H1 (cell line): ENCODE measurements around the gene TRPV6. TPM values are rescaled to one million over a fixed set of nuclear protein-coding genes. Genes with fewer than 3 reads are reported as not detected.

Source experiments
- CTCF ChIA-PET: fragments of 300-600 bp; sonication (Branson Sonifier 250); formaldehyde crosslinking; loops from one replicate; lab custom pipeline; 2021; ENCODE audit not compliant: partially characterized antibody; lab: Charles Lee
- POLR2A ChIA-PET: fragments of 300-600 bp; sonication (Branson Sonifier 250); formaldehyde crosslinking; loops from one replicate; lab custom pipeline; 2021; ENCODE audit warnings: inconsistent platforms; ENCODE audit not compliant: partially characterized antibody; lab: Charles Lee
- DNase-seq, 2 experiments: peaks; one replicate each; pipeline versions ENCODE4 v3.0.0 to v3.0.0-alpha.2; 2010 to 2022; ENCODE audit warnings: low spot score in 2 of 2, low read depth in 1 of 2, mixed read lengths in 1 of 2
- FAIRE-seq: peaks from 2 replicates; lab custom pipeline; 2011; peaks lifted over from hg19 to GRCh38; lab: Jason Lieb, UNC
- H2AFZ ChIP-seq: 2 replicates; pipeline ENCODE4 v1.8.1; 2012; ENCODE audit warnings: low read length, inconsistent platforms
- H2AK5ac ChIP-seq: 2 replicates; pipeline ENCODE4 v1.6.1; 2013; ENCODE audit warnings: low read depth, low read length
- H2BK120ac ChIP-seq: replicated peaks from 2 replicates; pipeline ENCODE3; 2013; ENCODE audit warnings: low read depth, low read length, inconsistent platforms
- H2BK12ac ChIP-seq: 2 replicates; pipeline ENCODE4 v1.6.1; 2013; ENCODE audit warnings: low read depth, low read length
- H2BK15ac ChIP-seq: 2 replicates; pipeline ENCODE4 v1.6.1; 2013; ENCODE audit warnings: low read length
- H2BK20ac ChIP-seq: 2 replicates; pipeline ENCODE4 v1.6.1; 2013; ENCODE audit warnings: low read length
- H2BK5ac ChIP-seq: 2 replicates; pipeline ENCODE4 v1.6.1; 2013; ENCODE audit warnings: low read depth, low read length
- H3K14ac ChIP-seq: 2 replicates; pipeline ENCODE4 v1.6.1; 2013; ENCODE audit warnings: inconsistent platforms; ENCODE audit not compliant: insufficient read length
- H3K18ac ChIP-seq: 2 replicates; pipeline ENCODE4 v1.6.1; 2013; ENCODE audit warnings: low read length; ENCODE audit errors: extremely low read depth
- H3K23ac ChIP-seq: 2 replicates; pipeline ENCODE4 v1.6.1; 2013; ENCODE audit warnings: inconsistent platforms; ENCODE audit not compliant: insufficient read length
- H3K23me2 ChIP-seq: 2 replicates; pipeline ENCODE4 v1.6.1; 2013; ENCODE audit warnings: low read depth, low read length
- H3K27ac ChIP-seq: 2 replicates; pipeline ENCODE4 v1.6.1; 2011; ENCODE audit warnings: low read depth, low read length, inconsistent platforms
- H3K27me3 ChIP-seq, 4 experiments: replicated peaks in 1 of 4; 1 replicate in 1 of 4; 2 replicates in 3 of 4; pipeline versions ENCODE4 v1.6.1 to v1.8.1; 2011 to 2013; ENCODE audit warnings: low read length in 3 of 4, mild to moderate bottlenecking in 3 of 4, inconsistent platforms in 2 of 4, mixed read lengths in 2 of 4, moderate library complexity in 1 of 4; ENCODE audit not compliant: control insufficient read depth in 3 of 4, insufficient read depth in 3 of 4; ENCODE audit errors: extremely low read depth in 1 of 4
- H3K36me3 ChIP-seq, 4 experiments: 2 replicates each; pipeline versions ENCODE4 v1.6.1 to v1.8.1; 2011 to 2013; ENCODE audit warnings: mild to moderate bottlenecking in 4 of 4, low read length in 3 of 4, moderate library complexity in 2 of 4, control low read depth in 1 of 4, inconsistent platforms in 1 of 4; ENCODE audit not compliant: insufficient read depth in 4 of 4, control insufficient read depth in 2 of 4
- H3K4ac ChIP-seq: replicated peaks from 2 replicates; pipeline ENCODE3; 2013; ENCODE audit warnings: low read length, low read depth, mixed read lengths, inconsistent platforms; ENCODE audit not compliant: insufficient read length
- H3K4me1 ChIP-seq, 4 experiments: replicated peaks in 1 of 4; 1 replicate in 1 of 4; 2 replicates in 3 of 4; pipeline versions ENCODE4 v1.6.1 to v1.8.1; 2011 to 2013; ENCODE audit warnings: low read length in 3 of 4, inconsistent platforms in 2 of 4, mixed read lengths in 1 of 4; ENCODE audit not compliant: insufficient read depth in 4 of 4, control insufficient read depth in 3 of 4
- H3K4me2 ChIP-seq, 2 experiments: 2 replicates each; pipeline versions ENCODE4 v1.6.1 to v1.8.1; 2011 to 2013; ENCODE audit warnings: low read depth in 2 of 2, low read length in 2 of 2, control low read depth in 1 of 2, inconsistent platforms in 1 of 2, mild to moderate bottlenecking in 1 of 2; ENCODE audit not compliant: insufficient read depth in 1 of 2
- H3K4me3 ChIP-seq, 4 experiments: fragments of 200-600, 300-600 bp in 1 of 4; sonication (generic), shearing (Covaris generic), sonication (Bioruptor Twin) in 1 of 4; 2 replicates each; pipeline versions ENCODE4 v1.5.1 to v1.8.1; 2011 to 2016; ENCODE audit warnings: low read length in 4 of 4, low read depth in 3 of 4, control low read depth in 2 of 4, inconsistent platforms in 2 of 4, mild to moderate bottlenecking in 2 of 4, mixed read lengths in 1 of 4, moderate library complexity in 1 of 4; ENCODE audit not compliant: insufficient read depth in 2 of 4; ENCODE audit errors: extremely low read depth in 1 of 4
- H3K56ac ChIP-seq: replicated peaks from 2 replicates; pipeline ENCODE3; 2013; ENCODE audit warnings: low read depth, mild to moderate bottlenecking, mixed read lengths, low read length, inconsistent platforms; ENCODE audit not compliant: insufficient read length
- H3K79me1 ChIP-seq: 2 replicates; pipeline ENCODE4 v1.6.1; 2013; ENCODE audit warnings: low read depth, low read length, control low read depth
- H3K79me2 ChIP-seq, 2 experiments: 2 replicates each; pipeline versions ENCODE4 v1.6.1 to v1.8.1; 2012 to 2013; ENCODE audit warnings: low read length in 2 of 2, mild to moderate bottlenecking in 2 of 2, inconsistent platforms in 1 of 2; ENCODE audit not compliant: insufficient read depth in 2 of 2, control insufficient read depth in 1 of 2
- H3K9ac ChIP-seq, 4 experiments: replicated peaks in 1 of 4; 1 replicate in 1 of 4; 2 replicates in 3 of 4; pipeline versions ENCODE4 v1.6.1 to v1.8.1; 2011 to 2013; ENCODE audit warnings: low read depth in 3 of 4, low read length in 3 of 4, control low read depth in 2 of 4, mild to moderate bottlenecking in 2 of 4, moderate library complexity in 2 of 4, inconsistent platforms in 1 of 4; ENCODE audit errors: extremely low read depth in 1 of 4
- H3K9me3 ChIP-seq, 2 experiments: 2 replicates each; pipeline versions ENCODE4 v1.6.1 to v1.8.1; 2012 to 2013; ENCODE audit warnings: mild to moderate bottlenecking in 2 of 2, moderate library complexity in 2 of 2, control low read depth in 1 of 2, inconsistent platforms in 1 of 2, low read depth in 1 of 2, low read length in 1 of 2, mixed read lengths in 1 of 2; ENCODE audit not compliant: insufficient read depth in 2 of 2
- H4K20me1 ChIP-seq, 2 experiments: replicated peaks in 1 of 2; 2 replicates each; pipeline versions ENCODE3 to v1.8.1; 2011 to 2013; ENCODE audit warnings: inconsistent platforms in 2 of 2, low read length in 2 of 2, mild to moderate bottlenecking in 1 of 2; ENCODE audit not compliant: insufficient read depth in 2 of 2, control insufficient read depth in 1 of 2
- H4K5ac ChIP-seq: 2 replicates; pipeline ENCODE4 v1.6.1; 2013; ENCODE audit warnings: low read length, low read depth, mixed read lengths, inconsistent platforms; ENCODE audit not compliant: insufficient read length
- H4K8ac ChIP-seq: 2 replicates; pipeline ENCODE4 v1.8.0; 2013; ENCODE audit warnings: mild to moderate bottlenecking, moderate library complexity, low read length, inconsistent platforms; ENCODE audit not compliant: insufficient read depth; ENCODE audit errors: extremely low read depth
- H4K91ac ChIP-seq: replicated peaks from 2 replicates; pipeline ENCODE3; 2013; ENCODE audit warnings: low read length, mixed read lengths, inconsistent platforms; ENCODE audit not compliant: insufficient read length
- BCL11A ChIP-seq, 2 experiments: IDR thresholded peaks; one replicate each; pipeline ENCODE4 v1.6.1; 2011; ENCODE audit warnings: low read depth in 2 of 2, low read length in 2 of 2, mild to moderate bottlenecking in 2 of 2
- BRCA1 ChIP-seq: IDR thresholded peaks from 2 replicates; pipeline ENCODE4 v1.6.1; 2012; ENCODE audit warnings: low read depth, low read length, improper control_type of control experiment
- CEBPB ChIP-seq: IDR thresholded peaks from 2 replicates; pipeline ENCODE4 v1.6.1; 2012; ENCODE audit warnings: low read depth, low read length
- EZH2 ChIP-seq: fragments of 200-600 bp; sonication (generic); IDR thresholded peaks from 2 replicates; pipeline ENCODE4 v1.7.1; 2012; ENCODE audit warnings: low read depth, mild to moderate bottlenecking, moderate library complexity, low read length, inconsistent platforms; ENCODE audit not compliant: severe bottlenecking
- HDAC2 ChIP-seq, 2 experiments: fragments of 300-600 bp in 1 of 2; sonication (generic) in 1 of 2; IDR thresholded peaks; 2 replicates each; pipeline ENCODE4 v1.6.1; 2011 to 2012; ENCODE audit warnings: low read depth in 2 of 2, low read length in 2 of 2, mild to moderate bottlenecking in 2 of 2, moderate library complexity in 2 of 2, borderline replicate concordance in 1 of 2, inconsistent platforms in 1 of 2
- HDAC6 ChIP-seq: IDR thresholded peaks from one replicate; pipeline ENCODE4 v1.7.1; 2012; ENCODE audit warnings: low read depth, mild to moderate bottlenecking, inconsistent platforms, low read length, moderate library complexity
- PHF8 ChIP-seq: fragments of 200-600 bp; sonication (generic); conservative IDR thresholded peaks from 2 replicates; pipeline ENCODE4 v1.7.1; 2012; ENCODE audit warnings: low read depth, mild to moderate bottlenecking, inconsistent platforms, low read length, moderate library complexity
- RNF2 ChIP-seq: fragments of 200-900, 300-1000 bp; sonication (generic); IDR thresholded peaks from 2 replicates; pipeline ENCODE4 v1.7.1; 2016; ENCODE audit warnings: borderline replicate concordance, low read depth, mild to moderate bottlenecking, antibody characterized with exemption, low read length; ENCODE audit not compliant: poor library complexity, severe bottlenecking; ENCODE audit errors: missing control alignments
- SRF ChIP-seq: IDR thresholded peaks from 2 replicates; pipeline ENCODE4 v1.6.1; 2011; ENCODE audit warnings: mild to moderate bottlenecking, low read depth, low read length, moderate library complexity
- TAF1 ChIP-seq: IDR thresholded peaks from 2 replicates; pipeline ENCODE4 v1.6.1; 2011; ENCODE audit warnings: mild to moderate bottlenecking, low read depth, low read length
- WGBS, 2 experiments: shearing (Covaris generic) in 1 of 2; methylation state at CpG; one replicate each; pipeline versions ENCODE4 v1.1.6 to v1.1.7; 2013 to 2015; ENCODE audit warnings: low lambda C conversion rate in 2 of 2, mixed read lengths in 2 of 2, inconsistent platforms in 1 of 2, low coverage in 1 of 2, missing lambda C conversion rate in 1 of 2; ENCODE audit not compliant: insufficient replicate concordance in 2 of 2, insufficient coverage in 1 of 2, insufficient read length in 1 of 2; ENCODE audit errors: extremely low coverage in 1 of 2, missing lambda C conversion rate in 1 of 2; 5-methylcytosine and 5-hydroxymethylcytosine counted together
- polyA plus RNA-seq, 7 experiments: library from polyadenylated mRNA; depleted of rRNA in 3 of 7; stranded (reverse) in 5 of 7; unstranded in 2 of 7; fragments of >200 nt in 5 of 7; fragments of 200-250 nt in 2 of 7; gene quantifications; 1 replicate in 5 of 7; 2 replicates in 1 of 7; 4 replicates in 1 of 7; pipeline versions ENCODE4 v1.2.1 to v1.2.3, GENCODE V29; 2011 to 2013; ENCODE audit warnings: missing spikeins in 2 of 7, mixed read lengths in 2 of 7
- total RNA-seq: library from RNA; stranded (reverse); fragmentation: NEBNext Ultra II Directional; extraction: Animal tissue kit (Norgen Biotek cat#: 25700); gene quantifications from 2 replicates; pipeline ENCODE4 v1.2.1, GENCODE V29; 2021
- TF ChIP-seq, protein P1 (sequence below): IDR thresholded peaks from 2 replicates; pipeline ENCODE4 v1.6.1; 2011; ENCODE audit warnings: low read length, improper control_type of control experiment
- TF ChIP-seq, protein P2 (sequence below): IDR thresholded peaks from 2 replicates; pipeline ENCODE4 v1.6.1; 2012; ENCODE audit warnings: inconsistent platforms

Gene TRPV6
- total and polyA plus RNA-seq, 2 of the 8 experiments (the other 6 are each of a cell fraction or from before 2014, with no cell fraction given), result 0.52 to 1.1 TPM

DNA sequence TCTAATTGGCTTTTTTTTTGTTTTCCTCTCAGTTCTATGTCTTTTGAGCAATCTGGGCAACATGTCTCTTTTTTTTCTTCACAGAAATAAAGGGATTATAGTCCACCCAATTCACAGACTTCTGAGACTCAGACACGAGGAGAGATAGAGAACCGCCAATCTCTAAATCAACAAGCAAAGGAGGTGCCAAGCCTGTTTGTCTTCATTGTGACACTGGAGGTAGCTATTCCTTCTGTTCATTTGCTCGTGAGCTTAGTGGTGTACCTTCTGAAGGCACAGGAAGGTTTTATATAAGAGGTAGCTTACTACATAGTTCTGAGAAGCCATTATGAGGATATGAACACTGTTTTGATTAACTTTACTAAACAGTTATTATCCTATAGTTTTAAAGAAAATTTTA lies 24.6 kb downstream of the TRPV6 start:
- H3K79me2 ChIP-seq, result no peaks in the 10 kb centered on the region
- H3K14ac ChIP-seq, result no peak overlapping the region
- H3K27me3 ChIP-seq, result peaks cover 0 to 2% (median 0%) of the 10 kb centered on the region in 4 experiments; a peak in 1 of 7 replicates
- FAIRE-seq (no peak), DNase-seq (no peak)
- H3K9ac ChIP-seq, result no peak overlapping the region
- CTCF ChIA-PET, result interaction anchor here (0.7 to 10.2 kb wide), 8 partner anchors 14 to 378 kb away, joined by 3 to 87 read pairs (median 4); no protein-coding TSS in a partner anchor
- no peak overlapping the region for H2AK5ac ChIP-seq
- no peak overlapping the region for H4K8ac ChIP-seq
- peaks cover 2 to 15% (median 8%) of the 10 kb centered on the region in 4 experiments; a peak in 6 of 7 replicates for H3K4me1 ChIP-seq
- H2BK12ac ChIP-seq, result no peak overlapping the region
- no peak overlapping the region for H2AFZ ChIP-seq
- H2BK5ac ChIP-seq, result no peak overlapping the region
- H3K4me3 ChIP-seq, result no peak overlapping the region
- no peaks in the 10 kb centered on the region for H3K79me1 ChIP-seq
- POLR2A ChIA-PET, result no interaction called here
- 84% methylated on average over 3 of the region's 3 CpGs; no CpG with 5 or more reads in 1 of the 2 experiments for WGBS, 2 experiments
- H3K4me2 ChIP-seq, result no peak overlapping the region
- no peak overlapping the region for H2BK15ac ChIP-seq
- no peaks in the 10 kb centered on the region for H3K9me3 ChIP-seq
- H3K36me3 ChIP-seq, result no peaks in the 10 kb centered on the region
- no peaks in the 10 kb centered on the region for H4K20me1 ChIP-seq
- no peak overlapping the region for H3K23ac ChIP-seq
- no peak overlapping the region for H2BK20ac ChIP-seq
- no peak overlapping the region for H3K4ac ChIP-seq
- no peak overlapping the region for H3K18ac ChIP-seq
- no peak overlapping the region for H3K56ac ChIP-seq
- H3K27ac ChIP-seq, result no peak overlapping the region
- H3K23me2 ChIP-seq, result no peaks in the 10 kb centered on the region
- no peak overlapping the region for H4K91ac ChIP-seq
- no peak overlapping the region for H4K5ac ChIP-seq
- no peak overlapping the region for H2BK120ac ChIP-seq
- TF ChIP-seq RNF2, result no peak
- no peak for TF ChIP-seq BCL11A (IDR thresholded peaks at IDR 0.05; ENCODE audit: low read depth in 2 of 2, low read length in 2 of 2)
- no peak for TF ChIP-seq HDAC2 (IDR thresholded peaks at IDR 0.05; ENCODE audit: borderline replicate concordance in 1 of 2, low read depth in 2 of 2, low read length in 2 of 2)
- TF ChIP-seq EZH2, result no peak
- no peak for TF ChIP-seq CEBPB
- no peak for TF ChIP-seq HDAC6
- TF ChIP-seq, protein P1, sequence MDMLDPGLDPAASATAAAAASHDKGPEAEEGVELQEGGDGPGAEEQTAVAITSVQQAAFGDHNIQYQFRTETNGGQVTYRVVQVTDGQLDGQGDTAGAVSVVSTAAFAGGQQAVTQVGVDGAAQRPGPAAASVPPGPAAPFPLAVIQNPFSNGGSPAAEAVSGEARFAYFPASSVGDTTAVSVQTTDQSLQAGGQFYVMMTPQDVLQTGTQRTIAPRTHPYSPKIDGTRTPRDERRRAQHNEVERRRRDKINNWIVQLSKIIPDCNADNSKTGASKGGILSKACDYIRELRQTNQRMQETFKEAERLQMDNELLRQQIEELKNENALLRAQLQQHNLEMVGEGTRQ, result no peak
- TF ChIP-seq BRCA1, result no peak
- no peak for TF ChIP-seq SRF
- TF ChIP-seq, protein P2, sequence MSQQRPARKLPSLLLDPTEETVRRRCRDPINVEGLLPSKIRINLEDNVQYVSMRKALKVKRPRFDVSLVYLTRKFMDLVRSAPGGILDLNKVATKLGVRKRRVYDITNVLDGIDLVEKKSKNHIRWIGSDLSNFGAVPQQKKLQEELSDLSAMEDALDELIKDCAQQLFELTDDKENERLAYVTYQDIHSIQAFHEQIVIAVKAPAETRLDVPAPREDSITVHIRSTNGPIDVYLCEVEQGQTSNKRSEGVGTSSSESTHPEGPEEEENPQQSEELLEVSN, result no peak
- TF ChIP-seq PHF8, result no peak
- no peak for TF ChIP-seq TAF1
